Subcutaneous abdominal adipose tissue (tissue), 5 donors: ENCODE measurements around the gene WDHD1.

Source experiments
- H3K27ac ChIP-seq: one replicate; pipeline ENCODE4 v1.7.0; 2013; ENCODE audit warnings: low read depth, mild to moderate bottlenecking, inconsistent platforms, low read length, moderate library complexity
- H3K27me3 ChIP-seq, 5 donors: one replicate each; pipeline ENCODE4 v1.7.0; 2013; ENCODE audit warnings: low read length in 5 of 5, inconsistent platforms in 1 of 5; ENCODE audit not compliant: control insufficient read depth in 5 of 5, insufficient read depth in 4 of 5
- H3K36me3 ChIP-seq, 5 donors: one replicate each; pipeline ENCODE4 v1.7.0; 2013; ENCODE audit warnings: low read length in 5 of 5; ENCODE audit not compliant: control insufficient read depth in 5 of 5, insufficient read depth in 5 of 5
- H3K4me1 ChIP-seq, 5 donors: one replicate each; pipeline ENCODE4 v1.7.0; 2013; ENCODE audit warnings: low read length in 5 of 5, mild to moderate bottlenecking in 3 of 5, moderate library complexity in 1 of 5; ENCODE audit not compliant: control insufficient read depth in 5 of 5, insufficient read depth in 5 of 5
- H3K4me3 ChIP-seq, 5 donors: one replicate each; pipeline ENCODE4 v1.7.0; 2013; ENCODE audit warnings: low read length in 5 of 5, low read depth in 1 of 5
- H3K9ac ChIP-seq, 5 donors: one replicate each; pipeline ENCODE4 v1.7.0; 2013; ENCODE audit warnings: low read length in 5 of 5, mild to moderate bottlenecking in 4 of 5, moderate library complexity in 3 of 5
- H3K9me3 ChIP-seq, 5 donors: one replicate each; pipeline ENCODE4 v1.7.0; 2013; ENCODE audit warnings: low read length in 5 of 5; ENCODE audit not compliant: control insufficient read depth in 5 of 5
- donor health status: healthy.
- donor health status: healthy.
- donor health status: healthy.
- donor health status: healthy.
- donor health status: healthy.

WDHD1 gene, protein sequence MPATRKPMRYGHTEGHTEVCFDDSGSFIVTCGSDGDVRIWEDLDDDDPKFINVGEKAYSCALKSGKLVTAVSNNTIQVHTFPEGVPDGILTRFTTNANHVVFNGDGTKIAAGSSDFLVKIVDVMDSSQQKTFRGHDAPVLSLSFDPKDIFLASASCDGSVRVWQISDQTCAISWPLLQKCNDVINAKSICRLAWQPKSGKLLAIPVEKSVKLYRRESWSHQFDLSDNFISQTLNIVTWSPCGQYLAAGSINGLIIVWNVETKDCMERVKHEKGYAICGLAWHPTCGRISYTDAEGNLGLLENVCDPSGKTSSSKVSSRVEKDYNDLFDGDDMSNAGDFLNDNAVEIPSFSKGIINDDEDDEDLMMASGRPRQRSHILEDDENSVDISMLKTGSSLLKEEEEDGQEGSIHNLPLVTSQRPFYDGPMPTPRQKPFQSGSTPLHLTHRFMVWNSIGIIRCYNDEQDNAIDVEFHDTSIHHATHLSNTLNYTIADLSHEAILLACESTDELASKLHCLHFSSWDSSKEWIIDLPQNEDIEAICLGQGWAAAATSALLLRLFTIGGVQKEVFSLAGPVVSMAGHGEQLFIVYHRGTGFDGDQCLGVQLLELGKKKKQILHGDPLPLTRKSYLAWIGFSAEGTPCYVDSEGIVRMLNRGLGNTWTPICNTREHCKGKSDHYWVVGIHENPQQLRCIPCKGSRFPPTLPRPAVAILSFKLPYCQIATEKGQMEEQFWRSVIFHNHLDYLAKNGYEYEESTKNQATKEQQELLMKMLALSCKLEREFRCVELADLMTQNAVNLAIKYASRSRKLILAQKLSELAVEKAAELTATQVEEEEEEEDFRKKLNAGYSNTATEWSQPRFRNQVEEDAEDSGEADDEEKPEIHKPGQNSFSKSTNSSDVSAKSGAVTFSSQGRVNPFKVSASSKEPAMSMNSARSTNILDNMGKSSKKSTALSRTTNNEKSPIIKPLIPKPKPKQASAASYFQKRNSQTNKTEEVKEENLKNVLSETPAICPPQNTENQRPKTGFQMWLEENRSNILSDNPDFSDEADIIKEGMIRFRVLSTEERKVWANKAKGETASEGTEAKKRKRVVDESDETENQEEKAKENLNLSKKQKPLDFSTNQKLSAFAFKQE

GRCh38 chr14:55026793-55027561 is at the start of gene WDHD1, which contains the start of gene SOCS4:
Gene WDHD1 (minus strand): TSS chr14:55027099. CDS start chr14:55026787, 312 bp downstream.
Gene SOCS4 (plus strand): TSS chr14:55027236. CDS start chr14:55043042, 15,806 bp downstream.
- Histone ChIP-seq H3K27me3 (no peaks in the 10 kb centered on the region), H3K4me3 (peak within 1 kb of the TSS; percentile 94 to 100 (median 100)), H3K9me3 (no peaks in the 10 kb centered on the region), H3K4me1 (peaks cover 0 to 34% (median 27%) of the 10 kb centered on the region in 5 donors), H3K9ac (peak within 1 kb of the TSS; percentile 84 to 93 (median 89)), H3K27ac (peak within 1 kb of the TSS; percentile 72), H3K36me3 (no peaks in the 10 kb centered on the region)

- Histone ChIP-seq H3K36me3 (no peaks in the 10 kb centered on the region), H3K9me3 (no peaks in the 10 kb centered on the region), H3K27ac (no peak overlapping the region), H3K4me1 (peaks cover 0 to 17% (median 13%) of the 10 kb centered on the region in 5 donors), H3K27me3 (no peaks in the 10 kb centered on the region), H3K4me3 (no peak overlapping the region), H3K9ac (no peak overlapping the region)
Measured at GRCh38 chr14:55075628-55076175, 48.8 kb upstream of the WDHD1 start.

DNA sequence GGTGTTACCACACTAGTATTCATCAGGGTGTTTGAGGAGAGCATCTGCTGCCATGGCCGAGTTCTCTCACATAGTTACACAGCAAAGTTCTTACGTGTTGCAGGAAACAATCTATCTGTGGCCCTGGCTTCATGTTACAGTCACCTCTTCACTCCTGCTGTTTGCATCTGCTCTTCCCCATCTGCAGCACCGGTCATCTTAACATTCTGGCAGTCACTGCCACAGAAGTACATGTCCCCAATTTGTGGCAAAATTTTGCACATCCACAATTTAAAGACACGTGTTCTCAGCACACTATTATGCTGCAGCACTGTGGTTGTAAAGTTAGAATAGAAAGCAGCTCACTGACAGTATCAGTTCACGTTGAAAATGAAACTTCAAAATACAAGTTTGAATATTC is 47.8 kb upstream of the WDHD1 start:
- no peaks in the 10 kb centered on the region for H3K9me3 ChIP-seq
- H3K9ac ChIP-seq, result no peak overlapping the region
- H3K27me3 ChIP-seq, result no peaks in the 10 kb centered on the region
- no peak overlapping the region for H3K27ac ChIP-seq
- H3K4me1 ChIP-seq, result peaks cover 0 to 17% (median 13%) of the 10 kb centered on the region in 5 donors
- no peak overlapping the region for H3K4me3 ChIP-seq
- no peaks in the 10 kb centered on the region for H3K36me3 ChIP-seq

DNA sequence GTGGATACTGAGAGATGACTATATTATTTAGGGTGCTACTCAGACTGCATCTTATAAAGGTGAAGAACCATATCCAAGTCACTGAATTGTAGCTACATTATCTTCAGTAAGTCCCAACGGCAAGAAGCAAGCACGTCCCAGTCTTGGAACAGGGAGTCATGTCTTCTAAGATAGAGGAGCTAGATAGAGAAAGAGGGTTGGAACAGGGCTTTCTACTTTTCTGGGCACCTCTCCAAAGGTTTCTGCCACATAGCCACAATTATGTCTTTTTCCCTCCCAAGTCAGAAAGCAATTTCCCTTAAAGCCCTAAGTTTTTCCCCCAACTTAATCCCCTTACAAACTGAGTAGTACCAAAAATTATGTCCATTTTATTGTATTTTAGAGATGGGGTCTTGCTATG is 47.0 kb upstream of the WDHD1 start:
- no peaks in the 10 kb centered on the region for H3K27me3 ChIP-seq
- no peaks in the 10 kb centered on the region for H3K9me3 ChIP-seq
- H3K27ac ChIP-seq, result no peak overlapping the region
- H3K4me3 ChIP-seq, result no peak overlapping the region
- no peaks in the 10 kb centered on the region for H3K36me3 ChIP-seq
- no peak overlapping the region for H3K9ac ChIP-seq
- peaks cover 0 to 17% (median 13%) of the 10 kb centered on the region in 5 donors for H3K4me1 ChIP-seq

DNA sequence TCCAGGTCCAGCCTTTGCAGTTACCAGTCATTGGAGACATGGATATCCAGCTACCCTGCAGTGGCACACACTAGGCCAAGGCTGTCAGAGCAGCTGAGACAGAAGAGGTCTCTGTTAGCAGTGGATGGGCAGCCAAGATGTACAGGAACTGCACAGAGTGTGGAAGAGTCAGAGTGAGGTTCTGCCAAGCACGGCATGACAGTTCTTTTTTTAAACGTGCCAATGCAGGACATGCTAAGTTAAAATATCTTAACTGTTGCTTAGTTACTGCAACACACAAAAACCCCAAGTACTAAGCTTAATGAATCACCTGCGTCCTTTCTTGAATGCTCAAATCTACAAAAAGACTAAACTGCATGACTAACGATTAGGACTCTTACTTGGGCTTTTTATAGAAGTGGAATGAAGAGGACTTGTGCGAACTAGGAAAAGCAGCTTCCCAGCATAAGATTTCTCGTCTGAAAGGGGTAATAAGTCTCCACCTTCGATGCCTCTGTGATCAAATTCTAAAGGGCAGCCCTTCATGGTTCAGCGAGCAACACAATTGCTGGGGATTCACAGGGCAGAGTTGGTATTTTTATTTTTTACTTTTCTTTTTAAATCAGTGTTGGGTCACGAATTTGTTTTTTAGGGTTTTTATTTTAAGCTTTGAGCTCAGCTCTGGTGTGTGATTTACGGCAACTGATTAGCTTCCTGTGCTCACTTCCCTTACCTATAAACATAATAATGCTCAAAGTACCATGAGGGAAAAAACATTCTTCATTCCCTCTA is 45.2 kb upstream of the WDHD1 start:
- H3K9ac ChIP-seq, result peak overlapping the region in 2 of 5 donors; percentile 26 to 31
- H3K4me1 ChIP-seq, result peaks cover 0 to 17% (median 13%) of the 10 kb centered on the region in 5 donors
- H3K9me3 ChIP-seq, result no peaks in the 10 kb centered on the region
- no peaks in the 10 kb centered on the region for H3K27me3 ChIP-seq
- peak overlapping the region in 1 of 5 donors; percentile 34 for H3K4me3 ChIP-seq
- no peak overlapping the region for H3K27ac ChIP-seq
- peaks cover 0 to 7% (median 0%) of the 10 kb centered on the region in 5 donors for H3K36me3 ChIP-seq

- H3K9me3 ChIP-seq, result no peaks in the 10 kb centered on the region
- H3K36me3 ChIP-seq, result peaks cover 0 to 15% (median 6%) of the 10 kb centered on the region in 5 donors
- H3K4me3 ChIP-seq, result no peak overlapping the region
- no peak overlapping the region for H3K27ac ChIP-seq
- peaks cover 0 to 17% (median 13%) of the 10 kb centered on the region in 5 donors for H3K4me1 ChIP-seq
- H3K27me3 ChIP-seq, result no peaks in the 10 kb centered on the region
- H3K9ac ChIP-seq, result no peak overlapping the region
Measured at GRCh38 chr14:55070981-55071411, 44.1 kb upstream of the WDHD1 start.

DNA sequence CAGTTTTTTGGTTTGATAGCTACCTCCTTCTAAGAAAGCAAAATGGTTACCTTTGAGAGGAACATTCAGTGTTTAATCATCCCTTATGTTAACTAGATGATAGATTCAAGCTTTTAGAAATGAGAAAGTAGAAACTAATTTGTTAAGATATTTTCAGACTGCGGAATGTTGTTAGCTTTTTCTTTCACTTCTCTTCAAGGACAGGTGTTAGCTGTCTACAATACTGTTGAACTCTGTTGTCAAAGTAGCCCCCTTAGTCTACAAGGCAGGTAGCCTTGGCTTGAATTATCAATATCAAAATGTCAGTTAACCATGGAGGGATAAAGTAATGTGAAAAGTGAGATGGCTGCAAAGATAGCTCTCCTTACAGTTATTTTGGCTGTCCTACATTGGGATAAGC is 39.3 kb upstream of the WDHD1 start:
- H3K9ac ChIP-seq, result no peak overlapping the region
- H3K4me3 ChIP-seq, result no peak overlapping the region
- peaks cover 0 to 9% (median 5%) of the 10 kb centered on the region in 5 donors for H3K4me1 ChIP-seq
- no peak overlapping the region for H3K27ac ChIP-seq
- peaks cover 20 to 37% (median 30%) of the 10 kb centered on the region in 5 donors for H3K36me3 ChIP-seq
- no peaks in the 10 kb centered on the region for H3K27me3 ChIP-seq
- no peaks in the 10 kb centered on the region for H3K9me3 ChIP-seq

DNA sequence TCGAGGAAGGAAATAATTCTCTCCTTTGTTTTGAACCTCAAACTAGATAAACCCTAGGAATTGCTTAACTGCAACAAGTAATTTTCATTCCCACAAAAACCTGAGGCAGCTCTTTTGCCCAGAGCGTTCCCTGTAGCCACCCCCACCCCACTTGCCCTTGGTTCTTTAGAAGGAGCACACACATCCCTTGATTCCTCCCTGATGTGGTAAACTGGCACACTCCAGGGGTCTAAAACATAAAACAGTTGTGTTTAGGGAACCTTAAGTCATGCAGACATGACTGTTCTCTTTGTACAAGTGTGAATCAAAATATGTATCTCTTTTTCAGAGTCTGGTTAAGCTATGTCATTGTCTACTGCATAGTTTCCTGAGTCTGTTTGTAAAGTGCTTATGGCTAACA is 38.5 kb upstream of the WDHD1 start:
- Histone ChIP-seq H3K27me3 (no peaks in the 10 kb centered on the region), H3K27ac (no peak overlapping the region), H3K4me3 (no peak overlapping the region), H3K9ac (no peak overlapping the region), H3K9me3 (no peaks in the 10 kb centered on the region), H3K4me1 (peaks cover 0 to 9% (median 5%) of the 10 kb centered on the region in 5 donors), H3K36me3 (peaks cover 20 to 37% (median 30%) of the 10 kb centered on the region in 5 donors)
